ENCODE measurements around the gene ALDH4A1.

DNA sequence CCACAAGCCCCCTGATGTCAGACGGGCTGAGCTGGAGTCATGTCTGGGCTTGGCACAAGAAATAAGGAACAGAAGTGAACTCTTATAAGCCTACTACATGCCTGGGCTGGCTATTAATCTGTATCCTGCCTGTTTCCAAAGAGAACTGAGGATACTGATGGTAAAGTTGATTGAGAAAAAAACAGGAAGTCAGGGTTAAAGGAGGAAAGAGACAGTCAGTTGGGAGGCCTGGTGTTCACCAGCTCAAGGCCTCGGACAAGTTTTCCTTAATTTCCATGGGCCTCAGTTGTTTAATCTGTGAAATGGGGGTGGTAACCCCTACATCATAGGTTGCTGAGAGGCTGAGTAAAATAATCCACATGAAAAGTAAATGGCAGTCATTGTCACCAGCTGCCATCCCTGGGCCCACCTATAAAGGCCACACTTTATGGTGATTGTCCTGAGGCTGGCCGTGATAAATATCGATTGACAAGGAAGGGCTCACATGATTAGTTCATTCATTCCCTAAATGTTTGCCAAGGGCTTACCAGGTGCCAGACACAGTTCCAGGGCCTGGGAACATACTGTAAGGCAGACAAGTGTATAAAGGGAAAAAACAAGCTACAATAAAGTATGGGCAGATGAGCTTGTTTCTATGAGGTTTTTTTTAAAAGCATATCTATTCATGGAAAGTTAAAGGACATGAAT lies 2.8 kb downstream of the ALDH4A1 start:
- TF ChIP-seq, protein P1, sequence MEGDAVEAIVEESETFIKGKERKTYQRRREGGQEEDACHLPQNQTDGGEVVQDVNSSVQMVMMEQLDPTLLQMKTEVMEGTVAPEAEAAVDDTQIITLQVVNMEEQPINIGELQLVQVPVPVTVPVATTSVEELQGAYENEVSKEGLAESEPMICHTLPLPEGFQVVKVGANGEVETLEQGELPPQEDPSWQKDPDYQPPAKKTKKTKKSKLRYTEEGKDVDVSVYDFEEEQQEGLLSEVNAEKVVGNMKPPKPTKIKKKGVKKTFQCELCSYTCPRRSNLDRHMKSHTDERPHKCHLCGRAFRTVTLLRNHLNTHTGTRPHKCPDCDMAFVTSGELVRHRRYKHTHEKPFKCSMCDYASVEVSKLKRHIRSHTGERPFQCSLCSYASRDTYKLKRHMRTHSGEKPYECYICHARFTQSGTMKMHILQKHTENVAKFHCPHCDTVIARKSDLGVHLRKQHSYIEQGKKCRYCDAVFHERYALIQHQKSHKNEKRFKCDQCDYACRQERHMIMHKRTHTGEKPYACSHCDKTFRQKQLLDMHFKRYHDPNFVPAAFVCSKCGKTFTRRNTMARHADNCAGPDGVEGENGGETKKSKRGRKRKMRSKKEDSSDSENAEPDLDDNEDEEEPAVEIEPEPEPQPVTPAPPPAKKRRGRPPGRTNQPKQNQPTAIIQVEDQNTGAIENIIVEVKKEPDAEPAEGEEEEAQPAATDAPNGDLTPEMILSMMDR (IDR thresholded peaks at IDR 0.05): no peak
- TF ChIP-seq POLR2A (IDR thresholded peaks at IDR 0.05) (no peak), EP300 (IDR thresholded peaks at IDR 0.05) (no peak)

Data from stomach (tissue), 4 donors.